Hepatocyte (in vitro differentiated cells): ENCODE results near the gene LGI4. TPM values are rescaled to one million over a fixed set of nuclear protein-coding genes. Genes with fewer than 3 reads are reported as not detected.
"Not testable (repeated sequence)": the region's sequence is repeated elsewhere in the genome, so short reads cannot be mapped to it uniquely, and the experiment has no call there.

Source experiments
- DNase-seq: peaks from one replicate; pipeline ENCODE4 v3.0.0-alpha.2; 2016; ENCODE audit warnings: low spot score
- H2AFZ ChIP-seq: fragments of 200-600 bp; sonication (generic); 2 replicates; pipeline ENCODE4 v1.6.0; 2016; ENCODE audit warnings: antibody characterized with exemption, mild to moderate bottlenecking
- H3K27ac ChIP-seq: fragments of 200-600 bp; sonication (generic); 2 replicates; pipeline ENCODE4 v1.5.1; 2016; ENCODE audit warnings: mild to moderate bottlenecking
- H3K27me3 ChIP-seq: fragments of 200-600 bp; sonication (generic); 2 replicates; pipeline ENCODE4 v1.6.1; 2016
- H3K36me3 ChIP-seq: fragments of 200-600 bp; sonication (generic); replicated peaks from 2 replicates; pipeline ENCODE4 v1.5.1; 2016; ENCODE audit warnings: low read depth; ENCODE audit not compliant: insufficient read depth
- H3K4me1 ChIP-seq: fragments of 200-600 bp; sonication (generic); 2 replicates; pipeline ENCODE4 v1.5.1; 2016; ENCODE audit warnings: mild to moderate bottlenecking, moderate library complexity; ENCODE audit not compliant: insufficient read depth
- H3K4me2 ChIP-seq: fragments of 200-600 bp; sonication (generic); 2 replicates; pipeline ENCODE4 v1.6.0; 2016
- H3K4me3 ChIP-seq: fragments of 200-600 bp; sonication (generic); 2 replicates; pipeline ENCODE4 v1.5.1; 2016; ENCODE audit warnings: mild to moderate bottlenecking
- H3K79me2 ChIP-seq: fragments of 200-600 bp; sonication (generic); 2 replicates; pipeline ENCODE4 v1.6.0; 2017; ENCODE audit warnings: mild to moderate bottlenecking
- H3K9me2 ChIP-seq: fragments of 200-600 bp; sonication (generic); replicated peaks from 2 replicates; pipeline ENCODE4 v1.6.0; 2017; ENCODE audit warnings: mild to moderate bottlenecking; ENCODE audit not compliant: insufficient read depth
- H3K9me3 ChIP-seq: fragments of 200-600 bp; sonication (generic); 2 replicates; pipeline ENCODE4 v1.5.1; 2016; ENCODE audit warnings: low read depth, mild to moderate bottlenecking
- H4K20me1 ChIP-seq: fragments of 200-600 bp; sonication (generic); 2 replicates; pipeline ENCODE4 v1.6.0; 2016; ENCODE audit warnings: mild to moderate bottlenecking; ENCODE audit not compliant: insufficient read depth, poor library complexity, severe bottlenecking
- CTCF ChIP-seq: fragments of 200-600 bp; sonication (generic); IDR thresholded peaks from 2 replicates; pipeline ENCODE4 v1.5.1; 2016; ENCODE audit warnings: antibody characterized with exemption, mild to moderate bottlenecking; ENCODE audit not compliant: poor library complexity
- EZH2 ChIP-seq: fragments of 200-600 bp; sonication (generic); IDR thresholded peaks from 2 replicates; pipeline ENCODE4 v1.6.1; 2016; ENCODE audit warnings: antibody characterized with exemption, mild to moderate bottlenecking, borderline replicate concordance
- EZH2phosphoT487 ChIP-seq: fragments of 200-600 bp; sonication (generic); IDR thresholded peaks from one replicate; pipeline ENCODE4 v1.6.1; 2018; ENCODE audit warnings: antibody characterized with exemption, mild to moderate bottlenecking, low read depth, moderate library complexity; ENCODE audit not compliant: unreplicated experiment, severe bottlenecking
- WGBS: methylation state at CpG from one replicate; pipeline ENCODE4 v1.1.6; 2016; ENCODE audit warnings: low lambda C conversion rate; ENCODE audit errors: missing lambda C conversion rate; 5-methylcytosine and 5-hydroxymethylcytosine counted together
- polyA plus RNA-seq: library from polyadenylated mRNA; unstranded; fragments of >200 nt; fragmentation: Nextera tagmentation; extraction: Ambion mirVana; gene quantifications from 2 replicates; pipeline ENCODE4 v1.2.1, GENCODE V29; 2016
- total RNA-seq: library from RNA; depleted of rRNA; stranded (reverse); fragments of >200 nt; gene quantifications from 2 replicates; pipeline ENCODE4 v1.2.3, GENCODE V29; 2014

Gene LGI4
- total and polyA plus RNA-seq, 2 experiments from 2014 or later: 5.2 to 6.3 TPM

DNA sequence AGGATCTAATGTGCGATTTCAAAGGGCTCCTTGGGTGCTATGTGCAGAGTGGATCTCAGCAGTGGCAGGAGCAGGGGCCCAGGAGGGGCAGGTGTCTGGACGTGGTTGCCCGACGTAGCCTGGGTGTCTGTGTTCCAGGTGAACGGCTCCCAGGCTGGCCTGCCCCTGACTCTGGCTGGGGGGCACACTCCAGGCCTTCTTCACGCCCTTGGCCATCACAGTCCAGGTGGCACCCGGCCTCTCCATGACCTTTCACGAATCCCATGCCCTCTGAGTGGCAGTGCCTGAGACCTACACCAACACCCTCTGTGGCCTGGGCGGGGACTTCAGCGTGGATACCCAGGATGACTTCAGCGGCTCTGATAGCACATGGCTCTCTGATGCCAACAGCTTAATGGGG lies 30.5 kb downstream of the LGI4 start:
- WGBS: 97% methylated on average over 11 of the region's 11 CpGs
- H3K4me3 ChIP-seq: no peak overlapping the region
- no peak for DNase-seq
- no peak for TF ChIP-seq CTCF
- no peak for TF ChIP-seq EZH2phosphoT487
- no peak for TF ChIP-seq EZH2
- H3K27ac ChIP-seq: no peak overlapping the region
- H3K4me2 ChIP-seq: no peak overlapping the region
- no peaks in the 10 kb centered on the region for H4K20me1 ChIP-seq
- H3K9me2 ChIP-seq: no peaks in the 10 kb centered on the region
- H3K4me1 ChIP-seq: no peaks in the 10 kb centered on the region
- H3K36me3 ChIP-seq: no peaks in the 10 kb centered on the region
- H2AFZ ChIP-seq: no peak overlapping the region
- H3K9me3 ChIP-seq: no peaks in the 10 kb centered on the region
- no peaks in the 10 kb centered on the region for H3K79me2 ChIP-seq
- no peaks in the 10 kb centered on the region for H3K27me3 ChIP-seq

- H3K27me3 ChIP-seq, H3K36me3 ChIP-seq, H3K27ac ChIP-seq, H3K9me2 ChIP-seq, H3K4me2 ChIP-seq, H3K9me3 ChIP-seq, H2AFZ ChIP-seq, DNase-seq, H3K4me1 ChIP-seq, H4K20me1 ChIP-seq, H3K79me2 ChIP-seq, H3K4me3 ChIP-seq: not testable (repeated sequence)
- 79% methylated on average over 10 of the region's 10 CpGs for WGBS
Measured at GRCh38 chr19:35103614-35104013, 31.2 kb downstream of the LGI4 start.

- H2AFZ ChIP-seq, H3K4me1 ChIP-seq, H3K27me3 ChIP-seq, H4K20me1 ChIP-seq, H3K4me2 ChIP-seq, H3K27ac ChIP-seq, H3K9me2 ChIP-seq, H3K36me3 ChIP-seq, H3K4me3 ChIP-seq, H3K9me3 ChIP-seq, DNase-seq, H3K79me2 ChIP-seq: not testable (repeated sequence)
- 97% methylated on average over 10 of the region's 10 CpGs for WGBS
Measured at GRCh38 chr19:35101949-35102348, 32.9 kb downstream of the LGI4 start.

DNA sequence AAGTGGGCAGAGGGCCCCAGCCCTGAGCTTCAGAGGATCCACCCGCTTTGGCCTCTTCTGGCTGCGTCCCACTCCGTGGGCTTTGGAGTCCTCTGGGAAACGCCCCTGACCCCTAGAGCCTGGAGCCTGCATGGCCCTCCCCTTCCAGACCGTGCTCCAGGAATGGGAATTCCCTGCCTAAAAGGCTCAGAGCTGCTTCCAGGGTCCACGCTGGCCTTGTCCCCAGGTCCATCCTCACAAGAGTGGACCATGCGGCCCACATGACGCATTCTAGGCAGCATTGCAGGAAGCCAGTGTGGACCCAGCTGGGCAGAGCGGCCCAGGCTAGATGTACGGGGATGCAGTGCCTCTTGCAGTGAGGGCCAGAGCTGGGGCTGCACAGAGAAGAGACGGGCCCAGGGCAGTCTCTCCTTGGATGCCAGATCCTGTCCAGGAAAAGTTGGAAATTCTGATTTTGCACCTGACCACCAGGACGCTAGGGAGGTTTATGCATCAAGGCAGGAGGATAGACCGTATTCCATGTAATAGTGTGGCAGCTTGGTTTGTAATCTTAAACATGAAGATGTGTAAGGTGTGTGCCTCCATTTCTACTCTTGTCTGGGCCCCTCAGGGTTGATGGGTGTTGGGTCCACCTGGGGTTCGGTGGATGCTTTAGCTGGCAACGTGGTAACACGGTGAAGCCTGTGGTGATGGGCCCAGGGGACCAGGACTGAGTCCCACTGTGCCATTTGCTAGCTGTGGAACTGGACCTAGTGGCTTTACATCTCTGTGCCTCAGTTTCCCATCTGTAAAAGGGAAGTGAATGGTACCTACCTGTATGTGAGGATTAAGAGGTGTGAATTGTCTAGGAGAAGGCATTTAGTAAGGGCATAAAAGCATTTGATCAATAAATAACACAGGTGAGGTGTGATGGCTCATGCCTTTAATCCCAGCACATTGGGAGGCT lies 34.0 kb downstream of the LGI4 start:
- no peak overlapping the region for H3K4me2 ChIP-seq
- TF ChIP-seq CTCF (no peak), EZH2 (no peak), EZH2phosphoT487 (no peak)

More for the DNA sequence above, 34.0 kb downstream of the LGI4 start:
- Histone ChIP-seq H3K36me3 (no peaks in the 10 kb centered on the region), H3K9me2 (no peaks in the 10 kb centered on the region), H4K20me1 (no peaks in the 10 kb centered on the region), H3K9me3 (no peaks in the 10 kb centered on the region), H2AFZ (no peak overlapping the region), H3K27ac (no peak overlapping the region), H3K4me1 (no peaks in the 10 kb centered on the region), H3K79me2 (no peaks in the 10 kb centered on the region), H3K27me3 (no peaks in the 10 kb centered on the region), H3K4me3 (no peak overlapping the region)
- DNase-seq: no peak
- 76% methylated on average over 16 of the region's 16 CpGs for WGBS
